PC-9 (cell line): ENCODE results near the gene KRT32.

ENCODE experiments used
- CTCF ChIP-seq: fragments of 200-600 bp; sonication (generic); conservative IDR thresholded peaks from 2 replicates; pipeline ENCODE4 v1.6.1; 2017; ENCODE audit warnings: mixed run types, antibody characterized with exemption, mild to moderate bottlenecking, moderate library complexity
- EZH2 ChIP-seq: fragments of 200-600 bp; sonication (generic); IDR thresholded peaks from 2 replicates; pipeline ENCODE4 v1.8.0; 2017; ENCODE audit warnings: antibody characterized with exemption, low read depth

GRCh38 chr17:41496803-41497484 is 29.8 kb upstream of the KRT32 start:
- TF ChIP-seq CTCF (peak; percentile 86), EZH2 (no peak)
